Airway epithelial cell (primary cell): ENCODE measurements around the gene PSAT1. TPM values are rescaled to one million over a fixed set of nuclear protein-coding genes. Genes with fewer than 3 reads are reported as not detected.

Experiments used
- total RNA-seq: library from RNA; depleted of rRNA; stranded (reverse); fragments of >200 nt; gene quantifications from 2 replicates; pipeline ENCODE4 v1.2.3, GENCODE V29; 2015

The PSAT1 gene
- 58.3 and 61.2 TPM in 2 replicates for total RNA-seq

DNA sequence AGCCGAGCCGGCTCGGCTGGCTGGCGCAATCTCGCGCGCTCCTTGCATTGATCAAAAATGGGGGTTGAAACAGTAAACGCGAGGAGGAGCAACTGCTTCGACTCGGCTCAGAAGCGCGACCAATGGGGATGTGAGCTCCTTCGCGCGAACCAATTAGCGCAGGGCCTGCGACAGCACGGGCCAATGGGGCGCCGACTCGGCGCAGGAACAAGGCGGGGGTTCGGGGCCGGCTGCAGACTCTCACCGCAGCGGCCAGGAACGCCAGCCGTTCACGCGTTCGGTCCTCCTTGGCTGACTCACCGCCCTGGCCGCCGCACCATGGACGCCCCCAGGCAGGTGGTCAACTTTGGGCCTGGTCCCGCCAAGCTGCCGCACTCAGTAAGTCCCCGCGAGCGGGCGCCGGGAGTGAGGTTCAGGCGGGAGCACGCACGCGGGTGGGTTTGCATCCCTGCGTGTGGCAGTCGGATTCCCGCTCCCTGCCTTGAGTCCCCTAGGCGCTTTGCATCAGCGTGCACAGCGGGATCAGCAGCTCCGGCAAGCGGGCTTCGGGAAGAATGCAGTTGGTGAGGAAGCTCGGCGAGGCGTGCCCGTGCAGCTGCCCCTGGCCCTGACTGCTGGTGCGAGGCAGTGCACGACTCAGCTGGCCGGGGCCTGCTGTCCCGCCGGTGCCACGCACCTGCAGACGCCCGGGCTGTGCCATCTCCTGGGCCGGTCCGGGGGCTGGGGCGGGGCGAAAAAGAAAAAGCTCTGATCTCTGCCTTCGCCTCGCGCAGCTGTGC lies at the start of gene PSAT1:
Gene PSAT1 (plus strand): TSS at position 233 of the 779 bp plus-strand sequence. CDS start 86 bp downstream, at position 319.

Other genes starting within 250 kb of the PSAT1 start
- gene CEP78, start 61.0 kb upstream of the PSAT1 start, total RNA-seq: 10.4 and 19.3 TPM in 2 replicates